GM19238 (cell line): ENCODE measurements around the gene NT5C1A.
A peak's percentile ranks its signal among the peaks of the same experiment; 100 is the strongest.

ENCODE experiments used
- DNase-seq: peaks from one replicate; pipeline ENCODE4 v3.0.0; 2011; ENCODE audit warnings: low spot score; ENCODE audit not compliant: insufficient read length

The NT5C1A gene

GRCh38 chr1:39671793-39672550 lies at the start of gene NT5C1A:
Gene NT5C1A, minus strand, starts transcription at chr1:39672107. Its CDS starts 69 bp downstream, at chr1:39672038.
- DNase-seq, result peak; percentile 38

- no peak for DNase-seq
Observed at GRCh38 chr1:39721664-39722063, 49.8 kb upstream of the NT5C1A start.

DNA sequence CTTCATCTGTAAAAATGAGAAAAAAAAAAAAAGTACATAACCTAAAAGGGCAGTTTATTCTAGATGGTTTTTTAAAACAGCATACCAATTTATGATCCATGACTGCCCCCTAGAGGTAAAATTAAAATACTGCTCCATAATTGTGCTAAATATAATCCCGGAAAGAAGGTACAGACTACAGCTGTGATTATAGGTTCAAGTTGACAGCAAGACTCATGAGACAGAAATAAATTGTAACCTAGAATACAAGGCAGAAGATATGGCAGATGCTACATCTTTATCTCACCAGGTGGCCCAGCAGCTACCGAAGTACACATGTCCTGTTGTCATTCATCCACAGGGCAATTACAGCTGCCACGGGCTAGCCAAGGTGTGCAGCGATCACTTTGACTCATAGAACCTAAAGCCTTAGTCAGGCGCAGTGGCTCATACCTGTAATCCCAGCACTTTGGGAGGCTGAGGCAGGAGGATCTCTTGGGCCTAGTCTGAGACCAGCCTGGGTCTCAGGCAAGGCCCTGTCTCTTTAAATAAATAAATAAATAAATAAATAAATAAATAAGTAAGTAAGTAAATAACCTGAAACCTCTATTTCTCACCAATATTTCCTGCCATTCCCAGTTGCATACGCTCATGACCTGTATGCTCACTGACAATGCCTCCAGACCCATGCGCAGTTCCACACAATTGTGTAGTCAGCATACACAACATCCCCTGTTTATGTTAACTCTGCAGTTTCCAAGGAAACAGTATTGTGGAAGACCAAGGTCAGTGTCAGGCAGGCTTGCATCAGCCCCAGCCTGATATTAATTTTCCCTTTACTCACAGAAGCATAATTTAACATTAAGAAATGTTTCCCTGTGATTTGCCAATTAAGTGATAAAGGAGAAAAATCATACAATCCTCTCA lies 48.4 kb upstream of the NT5C1A start:
- no peak for DNase-seq

- no peak for DNase-seq
Observed at GRCh38 chr1:39717809-39718208, 45.9 kb upstream of the NT5C1A start.

DNA sequence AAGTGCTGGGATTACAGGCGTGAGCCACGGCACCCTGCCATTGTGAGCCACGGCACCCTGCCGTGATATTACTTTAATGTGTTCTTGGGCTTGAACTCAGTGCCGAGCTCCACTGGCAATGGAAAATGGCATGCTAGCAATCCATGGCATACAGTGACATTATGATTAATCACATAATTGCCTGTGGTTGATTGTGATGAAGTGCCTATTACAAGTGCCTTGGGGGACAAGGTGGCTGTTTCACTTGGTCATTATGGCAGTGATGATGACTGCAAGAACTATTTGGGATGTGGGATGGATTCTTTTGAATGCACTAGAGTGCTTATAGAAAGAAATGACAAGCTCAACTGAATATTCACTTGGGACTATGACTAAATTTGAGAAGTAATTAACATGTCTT lies 41.6 kb upstream of the NT5C1A start:
- DNase-seq, result no peak

DNA sequence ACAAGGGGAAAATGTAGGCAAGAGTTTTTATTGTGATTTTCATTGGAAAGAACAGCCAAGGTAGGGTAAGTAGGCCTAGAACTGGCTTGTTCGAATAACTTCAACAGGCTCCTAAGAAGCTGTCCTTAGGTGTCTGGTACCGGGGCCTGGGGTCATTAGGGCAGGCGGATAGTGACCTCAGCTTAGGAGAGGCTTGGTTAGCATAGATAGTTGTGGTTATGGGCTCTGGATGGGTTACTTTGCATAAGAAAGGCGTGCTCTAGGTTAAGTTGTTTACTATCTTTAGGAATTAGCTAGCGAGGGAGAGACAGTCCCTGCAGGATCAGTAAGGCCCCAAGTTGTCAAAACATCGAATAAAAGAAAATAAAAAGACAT lies 40.0 kb upstream of the NT5C1A start:
- no peak for DNase-seq

DNA sequence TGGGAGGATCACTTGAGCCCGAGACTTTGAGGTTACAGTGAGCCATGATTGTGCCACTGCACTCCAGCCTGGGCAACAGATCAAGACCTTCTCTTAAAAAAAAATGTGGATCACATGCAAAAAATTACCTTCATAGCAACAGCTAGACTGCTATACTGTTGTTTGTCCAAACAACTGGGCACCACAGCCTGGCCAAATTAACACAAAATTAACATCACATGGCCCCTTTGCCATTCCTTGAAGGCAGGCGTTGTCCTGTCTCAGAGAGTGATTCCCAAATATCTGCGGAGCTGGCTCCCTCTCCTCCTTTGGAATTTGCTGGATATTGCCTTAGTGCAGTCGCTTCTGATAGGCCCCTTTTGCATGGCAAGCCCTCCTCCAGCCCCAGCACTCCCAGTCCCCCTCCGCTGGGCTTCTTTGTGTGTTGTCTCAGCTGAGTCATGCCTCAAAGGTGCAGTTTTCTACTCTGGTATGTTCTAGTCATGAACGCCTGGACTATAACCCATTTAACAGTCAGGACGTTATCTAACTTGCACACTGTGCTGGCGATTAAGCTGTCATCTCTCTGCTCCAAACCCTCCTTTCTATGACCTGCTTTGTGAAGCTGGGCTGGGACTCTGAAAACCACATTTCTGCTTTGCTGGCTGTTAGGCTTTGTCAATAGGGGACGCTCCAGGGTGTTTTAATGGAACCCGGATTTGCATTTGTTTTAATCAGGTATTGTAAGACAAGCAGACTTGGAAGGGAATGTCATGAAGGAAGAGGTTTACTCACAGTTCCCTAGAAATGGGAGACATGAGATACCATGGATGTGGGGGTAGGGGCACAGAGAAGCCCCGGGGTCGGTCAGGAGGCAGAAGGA lies 39.4 kb upstream of the NT5C1A start:
- DNase-seq, result no peak

DNA sequence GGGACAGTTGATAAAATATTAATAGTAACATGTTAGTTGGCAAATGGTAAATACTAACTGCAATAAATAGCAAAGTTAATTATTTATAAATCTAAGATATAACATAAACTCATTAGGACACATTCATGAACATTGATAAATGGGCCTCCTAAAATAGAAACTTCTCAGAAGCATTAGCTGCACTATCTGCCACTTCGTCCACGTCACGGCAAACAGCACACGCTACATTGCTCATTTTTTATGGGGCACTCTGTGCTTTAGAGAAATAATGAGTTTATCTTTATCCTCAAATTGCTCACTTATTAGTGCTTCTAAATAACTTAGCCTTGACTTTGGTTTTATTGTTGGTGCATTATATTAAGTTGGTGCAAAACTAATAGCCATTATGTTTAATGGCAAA lies 35.6 kb upstream of the NT5C1A start:
- DNase-seq, result no peak

GRCh38 chr1:39704757-39705156 lies 32.9 kb upstream of the NT5C1A start:
- DNase-seq, result no peak

- DNase-seq, result no peak
Observed at GRCh38 chr1:39701049-39701439, 29.1 kb upstream of the NT5C1A start.

DNA sequence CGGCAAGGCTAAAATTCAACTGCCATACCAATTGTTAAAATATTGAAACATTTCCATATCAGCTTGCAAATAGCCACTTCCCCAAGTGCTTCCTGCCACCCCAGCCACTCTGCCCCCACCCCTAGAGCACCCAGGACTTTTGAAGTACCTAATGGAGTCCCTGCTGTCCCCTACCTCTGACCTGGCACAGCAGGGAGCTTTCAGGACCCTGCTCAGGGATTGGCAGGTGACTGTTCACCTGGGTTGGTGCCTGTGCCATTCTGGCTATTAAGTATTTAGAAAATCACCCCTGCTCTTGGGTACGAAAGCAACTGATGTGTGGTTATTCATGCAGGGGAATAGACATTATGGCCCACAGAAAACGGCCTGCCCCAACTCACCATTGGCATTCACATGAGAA lies 28.4 kb upstream of the NT5C1A start:
- no peak for DNase-seq

- DNase-seq, result no peak
Observed at GRCh38 chr1:39699419-39699818, 27.5 kb upstream of the NT5C1A start.

DNA sequence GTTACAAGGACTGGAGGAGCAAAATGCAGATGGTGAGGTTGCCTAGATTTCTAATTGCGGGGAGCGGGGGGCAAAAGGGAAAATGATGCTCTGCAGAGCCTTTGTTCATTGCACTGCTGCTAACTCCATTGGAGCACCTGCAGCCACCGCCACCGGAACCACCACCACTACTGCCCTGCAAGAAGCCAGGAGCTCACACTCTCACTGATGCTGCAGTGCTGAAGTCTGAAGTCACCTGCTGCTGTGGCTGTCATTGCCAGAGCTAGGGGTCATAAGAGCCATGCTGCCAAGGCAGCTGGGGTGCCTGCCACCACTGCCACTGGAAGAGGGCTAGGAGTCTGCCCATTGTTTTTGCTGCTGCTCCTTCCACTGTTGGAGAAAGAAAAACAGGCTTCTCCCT lies 26.7 kb upstream of the NT5C1A start:
- no peak for DNase-seq

GRCh38 chr1:39696448-39696847 lies 24.5 kb upstream of the NT5C1A start:
- no peak for DNase-seq

DNA sequence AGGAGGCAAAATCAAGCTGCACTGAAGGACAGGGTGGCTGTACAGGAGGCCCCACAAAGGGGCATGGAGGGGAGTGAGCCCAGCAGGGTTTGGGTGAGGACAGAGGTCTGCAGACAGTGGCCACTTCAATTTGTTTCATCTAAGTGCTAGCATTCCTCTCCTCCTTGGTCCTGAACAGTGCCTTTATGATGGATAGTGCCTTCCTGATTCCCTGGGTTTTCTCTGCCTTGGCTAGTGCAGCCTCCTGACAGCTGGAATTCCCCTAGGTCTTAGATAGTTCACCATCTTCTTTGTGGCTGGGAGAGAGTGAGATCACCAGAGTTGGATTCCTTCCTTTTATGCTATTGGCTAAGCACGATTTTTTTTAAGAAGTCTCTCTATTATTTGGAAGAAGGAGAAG lies 23.1 kb upstream of the NT5C1A start:
- DNase-seq, result no peak

GRCh38 chr1:39694026-39694425 lies 22.1 kb upstream of the NT5C1A start:
- no peak for DNase-seq

DNA sequence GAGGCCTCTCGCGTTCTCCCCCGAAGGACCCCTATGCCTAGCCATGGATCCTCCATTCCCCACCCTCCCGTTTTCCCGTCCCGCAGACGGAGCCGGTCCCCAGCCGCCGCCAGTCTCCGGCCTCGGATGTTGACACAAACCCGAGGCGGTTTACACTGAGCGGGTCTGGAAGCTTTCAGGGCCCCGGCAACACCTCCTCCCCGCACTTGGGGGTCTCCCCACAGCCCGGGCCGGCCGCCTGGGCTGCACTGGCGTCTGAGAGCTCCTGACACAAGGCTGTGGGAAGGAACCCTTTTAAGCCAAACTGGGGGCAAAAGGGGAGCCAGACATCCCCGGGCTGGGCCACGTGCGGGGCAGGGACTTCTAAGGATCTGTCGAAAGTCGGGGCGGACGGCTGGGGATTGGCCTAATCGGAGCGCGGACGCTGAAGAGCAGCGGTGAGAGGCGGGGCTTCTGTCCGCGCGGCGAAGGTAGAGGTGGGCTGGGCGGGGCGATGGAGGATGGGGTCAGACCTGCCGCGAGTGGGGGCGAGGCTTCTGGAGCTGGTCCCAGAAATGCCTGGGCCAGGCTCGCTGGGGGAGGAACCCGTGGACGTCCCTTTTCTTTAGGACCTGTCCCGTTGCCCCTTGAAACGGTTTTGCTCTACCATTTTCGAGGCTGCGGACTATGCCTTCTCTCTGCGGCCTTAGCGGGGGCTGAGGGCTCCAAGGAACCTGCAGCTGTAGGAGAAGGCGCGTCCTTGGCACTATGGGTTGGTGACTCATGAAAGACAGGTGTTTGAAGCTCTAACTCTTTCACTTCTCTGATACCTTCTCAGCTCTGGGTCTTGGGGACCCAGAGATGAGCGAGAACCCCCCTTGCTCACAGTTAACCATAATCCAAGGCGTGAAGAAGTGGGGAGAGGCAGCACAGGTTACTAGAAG lies 20.5 kb upstream of the NT5C1A start:
- no peak for DNase-seq

DNA sequence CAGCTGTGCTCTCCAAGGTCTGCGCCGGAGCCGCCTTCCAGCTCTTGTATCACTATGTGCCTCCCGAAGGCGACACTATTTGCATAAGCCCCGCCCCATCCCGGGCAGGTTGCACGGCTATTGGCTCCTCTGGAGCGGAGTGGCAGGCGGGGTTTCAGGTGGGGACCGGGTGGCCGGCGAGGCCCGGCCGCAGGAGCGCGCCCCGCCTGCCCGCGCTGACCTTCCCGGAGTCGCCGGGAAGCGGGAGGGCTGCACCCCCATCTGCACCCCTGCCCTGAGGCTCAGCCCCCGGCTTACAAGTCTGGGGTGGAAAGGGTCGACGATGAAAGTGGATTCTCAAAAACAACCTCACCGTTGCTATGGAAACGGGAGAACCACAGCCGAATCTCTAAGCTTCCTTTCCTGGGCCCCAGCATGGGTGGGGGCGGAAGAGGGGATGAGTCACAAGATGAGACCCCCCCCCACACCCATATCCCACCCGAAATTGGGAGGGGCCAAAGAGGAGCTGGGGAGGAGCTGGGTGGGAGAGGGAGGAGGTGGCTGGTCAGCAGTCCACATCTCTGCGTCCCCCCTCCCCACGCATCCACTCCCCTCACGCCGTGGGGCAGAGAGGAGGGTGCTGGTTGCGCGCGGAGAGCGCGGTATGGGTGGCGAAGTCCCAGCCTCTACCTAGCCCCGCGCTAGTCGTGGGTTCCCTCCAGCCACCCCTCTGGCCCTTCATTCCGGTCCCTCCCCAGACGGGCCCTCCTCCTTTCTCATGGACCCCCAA lies 19.7 kb upstream of the NT5C1A start, which contains the start of gene HPCAL4:
Gene HPCAL4 (minus strand): TSS at position 51 of the 769 bp plus-strand sequence. CDS start 6,830 bp downstream, outside the sequence.
- peak; percentile 65 for DNase-seq

- DNase-seq, result no peak
Observed at GRCh38 chr1:39690794-39691382, 19.0 kb upstream of the NT5C1A start.
